A549 (cell line): ENCODE measurements around the gene OR10AD1. TPM values are rescaled to one million over a fixed set of nuclear protein-coding genes. Genes with fewer than 3 reads are reported as not detected.

Experiments
- polyA plus RNA-seq, 4 experiments: library from polyadenylated mRNA; depleted of rRNA in 3 of 4; stranded (reverse); fragments of >200 nt; fragmentation: RNase III in 1 of 4; extraction: RNeasy Plus Mini Kit Qiagen cat#74134 plus additional on column Dnase treatment in 1 of 4; gene quantifications; 2 replicates in 3 of 4; 3 replicates in 1 of 4; pipeline ENCODE4 v1.2.3, GENCODE V29; 2011 to 2017

The OR10AD1 gene
- polyA plus RNA-seq, 2 of the 4 experiments (the other 2 are of a cell fraction) = not detected

Other genes with a start within 250 kb of the OR10AD1 start
- 236 and 331 TPM in 2 replicates for gene TMEM106C, start 239.7 kb downstream of the OR10AD1 start, polyA plus RNA-seq (2011; rRNA removed)
- 166 to 178 TPM (median 178 TPM) in 3 replicates for gene TMEM106C, start 239.7 kb downstream of the OR10AD1 start, polyA plus RNA-seq (2017; fragmentation: RNase III; extraction: RNeasy Plus Mini Kit Qiagen cat#74134 plus additional on column Dnase treatment)
- 0.01 TPM in 1 of 2 replicates, not detected in the other for gene COL2A1, start 198.8 kb downstream of the OR10AD1 start, polyA plus RNA-seq (2011; rRNA removed)
- not detected in 3 replicates for gene COL2A1, start 198.8 kb downstream of the OR10AD1 start, polyA plus RNA-seq (2017; fragmentation: RNase III; extraction: RNeasy Plus Mini Kit Qiagen cat#74134 plus additional on column Dnase treatment)
- gene SENP1, start 97.2 kb downstream of the OR10AD1 start, polyA plus RNA-seq (2011; rRNA removed) = 49.2 and 49.3 TPM in 2 replicates
- gene SENP1, start 97.2 kb downstream of the OR10AD1 start, polyA plus RNA-seq (2017; fragmentation: RNase III; extraction: RNeasy Plus Mini Kit Qiagen cat#74134 plus additional on column Dnase treatment) = 11.9 to 16.1 TPM (median 13.9 TPM) in 3 replicates
- gene PFKM, start 83.9 kb downstream of the OR10AD1 start, polyA plus RNA-seq (2011; rRNA removed) = 43.0 and 45.5 TPM in 2 replicates
- gene PFKM, start 83.9 kb downstream of the OR10AD1 start, polyA plus RNA-seq (2017; fragmentation: RNase III; extraction: RNeasy Plus Mini Kit Qiagen cat#74134 plus additional on column Dnase treatment) = 36.2 to 42.1 TPM (median 41.1 TPM) in 3 replicates
- 25.6 and 33.1 TPM in 2 replicates for gene ASB8, start 45.8 kb downstream of the OR10AD1 start, polyA plus RNA-seq (2011; rRNA removed)
- gene ASB8, start 45.8 kb downstream of the OR10AD1 start, polyA plus RNA-seq (2017; fragmentation: RNase III; extraction: RNeasy Plus Mini Kit Qiagen cat#74134 plus additional on column Dnase treatment) = 16.2 to 19.1 TPM (median 17.8 TPM) in 3 replicates
- gene CCDC184, start 19.6 kb downstream of the OR10AD1 start, polyA plus RNA-seq (2011; rRNA removed) = 2.4 and 2.7 TPM in 2 replicates
- 1.2 to 1.6 TPM (median 1.5 TPM) in 3 replicates for gene CCDC184, start 19.6 kb downstream of the OR10AD1 start, polyA plus RNA-seq (2017; fragmentation: RNase III; extraction: RNeasy Plus Mini Kit Qiagen cat#74134 plus additional on column Dnase treatment)
- gene ZNF641, start 147.6 kb upstream of the OR10AD1 start, polyA plus RNA-seq (2011; rRNA removed) = 11.2 and 11.8 TPM in 2 replicates
- 6.5 to 9.1 TPM (median 7.8 TPM) in 3 replicates for gene ZNF641, start 147.6 kb upstream of the OR10AD1 start, polyA plus RNA-seq (2017; fragmentation: RNase III; extraction: RNeasy Plus Mini Kit Qiagen cat#74134 plus additional on column Dnase treatment)